Spinal cord (tissue), 10 donors: ENCODE results near the gene UBXN1. TPM values are rescaled to one million over a fixed set of nuclear protein-coding genes. Genes with fewer than 3 reads are reported as not detected.

Experiments used
- DNase-seq, 6 donors: peaks; one replicate each; pipeline versions ENCODE4 v3.0.0 to v3.0.0-alpha.2; 2013 to 2015; ENCODE audit warnings: low spot score in 6 of 6, low read depth in 4 of 6
- H3K27ac ChIP-seq: one replicate; pipeline ENCODE4 v1.5.1; 2013; ENCODE audit warnings: low read depth, low read length, control low read depth
- H3K27me3 ChIP-seq: one replicate; pipeline ENCODE4 v1.6.1; 2013; ENCODE audit warnings: low read length; ENCODE audit not compliant: control insufficient read depth, insufficient read depth
- H3K36me3 ChIP-seq: one replicate; pipeline ENCODE4 v1.6.1; 2013; ENCODE audit warnings: low read length; ENCODE audit not compliant: control insufficient read depth, insufficient read depth
- H3K4me1 ChIP-seq: one replicate; pipeline ENCODE4 v1.6.1; 2013; ENCODE audit warnings: low read length; ENCODE audit not compliant: control insufficient read depth, insufficient read depth
- H3K4me3 ChIP-seq: one replicate; pipeline ENCODE4 v1.5.1; 2013; ENCODE audit warnings: low read depth, low read length, control low read depth
- H3K9me3 ChIP-seq: one replicate; pipeline ENCODE4 v1.6.1; 2013; ENCODE audit warnings: low read length; ENCODE audit not compliant: control insufficient read depth, insufficient read depth
- WGBS: methylation state at CpG from one replicate; pipeline ENCODE4 v1.1.5; 2013; ENCODE audit warnings: missing lambda C conversion rate; ENCODE audit not compliant: insufficient coverage; 5-methylcytosine and 5-hydroxymethylcytosine counted together
- polyA plus RNA-seq, 2 donors: library from polyadenylated mRNA; unstranded; fragments of 120-200 nt; gene quantifications; one replicate each; pipeline ENCODE4 v1.2.1, GENCODE V29; 2013; ENCODE audit not compliant: insufficient read length in 2 of 2
- small RNA-seq: library from RNA; depleted of rRNA; stranded (forward); fragments of <200 nt; gene quantifications from one replicate; pipeline ENCODE3, GENCODE V24; 2014; ENCODE audit warnings: low replicate concordance
- total RNA-seq, 2 donors: library from RNA; depleted of rRNA in 1 of 2; stranded (reverse); fragments of 120-200 nt in 1 of 2; fragments of >200 nt in 1 of 2; gene quantifications; one replicate each; pipeline versions ENCODE4 v1.2.3 to v1.2.4, GENCODE V29; 2013 to 2014
- donor health status: healthy.

Gene UBXN1
- total and polyA plus RNA-seq, 4 donors: 32.0 to 148 (median 115) TPM

- H3K4me3 ChIP-seq: no peak overlapping the region
- H3K27me3 ChIP-seq: no peaks in the 10 kb centered on the region
- no peak overlapping the region for H3K27ac ChIP-seq
- H3K4me1 ChIP-seq: no peaks in the 10 kb centered on the region
- H3K36me3 ChIP-seq: peaks cover 86% of the 10 kb centered on the region
- 83% methylated on average over 3 of the region's 3 CpGs for WGBS
- no peaks in the 10 kb centered on the region for H3K9me3 ChIP-seq
- DNase-seq: no peak
These were observed 51.2 kb downstream of the UBXN1 start for GRCh38 chr11:62627713-62628112.

Small RNA genes lying within 50 kb of the gene (small RNA-seq; reads per million reads assigned to genes)
- gene SNORA57: not detected

Other genes with a start within 250 kb of the UBXN1 start
- gene AHNAK, start 132.3 kb downstream of the UBXN1 start, total RNA-seq: 100 to 1,000 TPM; 247 to 463 TPM
- 10 to 100 TPM; 60.2 to 84.0 TPM for gene AHNAK, start 132.3 kb downstream of the UBXN1 start, polyA plus RNA-seq
- gene EEF1G, start 105.2 kb downstream of the UBXN1 start, total RNA-seq: 1,000 to 10,000 TPM in 1 of 2 donors, 100 to 1,000 TPM in 1; 887 to 2,089 TPM
- 1,000 to 10,000 TPM; 1,849 to 2,100 TPM for gene EEF1G, start 105.2 kb downstream of the UBXN1 start, polyA plus RNA-seq
- 1 to 10 TPM; 4.3 to 9.0 TPM for gene TUT1, start 87.5 kb downstream of the UBXN1 start, total RNA-seq
- 10 to 100 TPM; 18.4 to 22.1 TPM for gene TUT1, start 87.5 kb downstream of the UBXN1 start, polyA plus RNA-seq
- gene MTA2, start 77.2 kb downstream of the UBXN1 start, total RNA-seq: 10 to 100 TPM; 72.9 to 88.0 TPM
- 10 to 100 TPM; 82.1 to 91.6 TPM for gene MTA2, start 77.2 kb downstream of the UBXN1 start, polyA plus RNA-seq
- gene EML3, start 66.3 kb downstream of the UBXN1 start, total RNA-seq: 10 to 100 TPM; 10.5 to 30.2 TPM
- gene EML3, start 66.3 kb downstream of the UBXN1 start, polyA plus RNA-seq: 10 to 100 TPM; 30.3 to 46.3 TPM
- gene ROM1, start 65.8 kb downstream of the UBXN1 start, total RNA-seq: 10 to 100 TPM in 1 of 2 donors, 1 to 10 TPM in 1; 4.8 to 11.9 TPM
- gene ROM1, start 65.8 kb downstream of the UBXN1 start, polyA plus RNA-seq: 10 to 100 TPM in 1 of 2 donors, 1 to 10 TPM in 1; 8.7 to 11.1 TPM
- gene B3GAT3, start 57.1 kb downstream of the UBXN1 start, total RNA-seq: 10 to 100 TPM; 26.6 to 40.5 TPM
- gene B3GAT3, start 57.1 kb downstream of the UBXN1 start, polyA plus RNA-seq: 10 to 100 TPM; 54.2 to 70.5 TPM
- gene GANAB, start 32.5 kb downstream of the UBXN1 start, total RNA-seq: 100 to 1,000 TPM; 119 to 161 TPM
- gene GANAB, start 32.5 kb downstream of the UBXN1 start, polyA plus RNA-seq: 100 to 1,000 TPM; 169 to 195 TPM
- gene INTS5, start 25.8 kb downstream of the UBXN1 start, total RNA-seq: 10 to 100 TPM; 12.0 to 14.3 TPM
- 10 to 100 TPM; 15.5 to 17.9 TPM for gene INTS5, start 25.8 kb downstream of the UBXN1 start, polyA plus RNA-seq
- gene C11orf98, start 13.9 kb downstream of the UBXN1 start, total RNA-seq: 10 to 100 TPM; 21.4 to 66.0 TPM
- gene C11orf98, start 13.9 kb downstream of the UBXN1 start, polyA plus RNA-seq: 10 to 100 TPM; 61.9 to 63.5 TPM
- 10 to 100 TPM in 1 of 2 donors, 1 to 10 TPM in 1; 6.0 to 13.7 TPM for gene CSKMT, start 13.8 kb downstream of the UBXN1 start, total RNA-seq
- gene CSKMT, start 13.8 kb downstream of the UBXN1 start, polyA plus RNA-seq: 1 to 10 TPM; 8.1 to 9.6 TPM
- gene UQCC3, start 7.4 kb downstream of the UBXN1 start, total RNA-seq: 10 to 100 TPM in 1 of 2 donors, 1 to 10 TPM in 1; 5.4 to 15.2 TPM
- gene UQCC3, start 7.4 kb downstream of the UBXN1 start, polyA plus RNA-seq: 10 to 100 TPM; 13.7 to 14.3 TPM
- 1 to 10 TPM; 2.9 to 6.1 TPM for gene LBHD1, start 6.8 kb downstream of the UBXN1 start, total RNA-seq
- 10 to 100 TPM in 1 of 2 donors, 1 to 10 TPM in 1; 7.5 to 10.2 TPM for gene LBHD1, start 6.8 kb downstream of the UBXN1 start, polyA plus RNA-seq
- 10 to 100 TPM in 1 of 2 donors, 1 to 10 TPM in 1; 3.2 to 15.0 TPM for gene LRRN4CL, start 10.5 kb upstream of the UBXN1 start, total RNA-seq
- gene LRRN4CL, start 10.5 kb upstream of the UBXN1 start, polyA plus RNA-seq: 1 to 10 TPM in 1 of 2 donors, under 1 TPM in 1; 0.40 to 3.2 TPM
- 100 to 1,000 TPM; 147 to 179 TPM for gene BSCL2, start 28.4 kb upstream of the UBXN1 start, total RNA-seq
- 100 to 1,000 TPM; 224 to 261 TPM for gene BSCL2, start 28.4 kb upstream of the UBXN1 start, polyA plus RNA-seq
- gene GNG3, start 28.6 kb upstream of the UBXN1 start, total RNA-seq: 10 to 100 TPM; 25.6 to 54.8 TPM
- gene GNG3, start 28.6 kb upstream of the UBXN1 start, polyA plus RNA-seq: 100 to 1,000 TPM; 288 to 295 TPM
- 10 to 100 TPM; 15.3 to 32.6 TPM for gene HNRNPUL2, start 48.4 kb upstream of the UBXN1 start, total RNA-seq
- 10 to 100 TPM; 62.8 to 69.3 TPM for gene HNRNPUL2, start 48.4 kb upstream of the UBXN1 start, polyA plus RNA-seq
- gene TTC9C, start 49.4 kb upstream of the UBXN1 start, total RNA-seq: 10 to 100 TPM; 30.7 to 40.9 TPM
- gene TTC9C, start 49.4 kb upstream of the UBXN1 start, polyA plus RNA-seq: 10 to 100 TPM; 34.8 to 47.5 TPM
- 10 to 100 TPM; 11.7 to 15.3 TPM for gene ZBTB3, start 75.1 kb upstream of the UBXN1 start, total RNA-seq
- 10 to 100 TPM in 1 of 2 donors, 1 to 10 TPM in 1; 6.8 to 11.6 TPM for gene ZBTB3, start 75.1 kb upstream of the UBXN1 start, polyA plus RNA-seq
- gene POLR2G, start 82.5 kb upstream of the UBXN1 start, total RNA-seq: 100 to 1,000 TPM in 1 of 2 donors, 10 to 100 TPM in 1; 80.1 to 178 TPM
- gene POLR2G, start 82.5 kb upstream of the UBXN1 start, polyA plus RNA-seq: 100 to 1,000 TPM; 145 to 152 TPM
- gene TAF6L, start 92.3 kb upstream of the UBXN1 start, total RNA-seq: 10 to 100 TPM; 14.4 to 29.5 TPM
- gene TAF6L, start 92.3 kb upstream of the UBXN1 start, polyA plus RNA-seq: 10 to 100 TPM; 27.1 to 37.6 TPM
- gene TMEM179B, start 108.3 kb upstream of the UBXN1 start, total RNA-seq: 10 to 100 TPM; 22.7 to 57.9 TPM
- 10 to 100 TPM; 44.0 to 57.2 TPM for gene TMEM179B, start 108.3 kb upstream of the UBXN1 start, polyA plus RNA-seq
- gene TMEM223, start 112.9 kb upstream of the UBXN1 start, total RNA-seq: 10 to 100 TPM; 12.3 to 24.0 TPM
- 10 to 100 TPM; 23.2 to 25.5 TPM for gene TMEM223, start 112.9 kb upstream of the UBXN1 start, polyA plus RNA-seq
- gene NXF1, start 126.4 kb upstream of the UBXN1 start, total RNA-seq: 10 to 100 TPM; 32.2 to 46.2 TPM
- 100 to 1,000 TPM in 1 of 2 donors, 10 to 100 TPM in 1; 89.7 to 106 TPM for gene NXF1, start 126.4 kb upstream of the UBXN1 start, polyA plus RNA-seq
- gene STX5, start 153.0 kb upstream of the UBXN1 start, total RNA-seq: 10 to 100 TPM; 31.1 to 40.8 TPM
- 10 to 100 TPM; 46.0 to 48.5 TPM for gene STX5, start 153.0 kb upstream of the UBXN1 start, polyA plus RNA-seq
- not detected for gene TEX54, start 153.8 kb upstream of the UBXN1 start, total RNA-seq
- gene TEX54, start 153.8 kb upstream of the UBXN1 start, polyA plus RNA-seq: under 1 TPM in 1 of 2 donors, not detected in 1; 0.57 TPM
- gene WDR74, start 160.5 kb upstream of the UBXN1 start, total RNA-seq: 10 to 100 TPM; 25.5 to 42.6 TPM
- gene WDR74, start 160.5 kb upstream of the UBXN1 start, polyA plus RNA-seq: 10 to 100 TPM; 34.4 to 45.5 TPM
- 100 to 1,000 TPM; 170 to 372 TPM for gene SLC3A2, start 201.8 kb upstream of the UBXN1 start, total RNA-seq
- gene SLC3A2, start 201.8 kb upstream of the UBXN1 start, polyA plus RNA-seq: 100 to 1,000 TPM; 180 to 243 TPM
- gene CHRM1, start 242.3 kb upstream of the UBXN1 start, total RNA-seq: 1 to 10 TPM in 1 of 2 donors, under 1 TPM in 1; 0.89 to 4.4 TPM
- gene CHRM1, start 242.3 kb upstream of the UBXN1 start, polyA plus RNA-seq: 1 to 10 TPM; 1.2 to 3.1 TPM